HG02763 (cell line): ENCODE results near the gene EVI2A.

ENCODE experiments used
- ATAC-seq: cut with Tn5 transposase; IDR thresholded peaks from one replicate; pipeline ENCODE4 v1.9.1; 2021; ENCODE audit warnings: mild to moderate bottlenecking, moderate library complexity; ENCODE audit not compliant: unreplicated experiment

EVI2A gene

DNA sequence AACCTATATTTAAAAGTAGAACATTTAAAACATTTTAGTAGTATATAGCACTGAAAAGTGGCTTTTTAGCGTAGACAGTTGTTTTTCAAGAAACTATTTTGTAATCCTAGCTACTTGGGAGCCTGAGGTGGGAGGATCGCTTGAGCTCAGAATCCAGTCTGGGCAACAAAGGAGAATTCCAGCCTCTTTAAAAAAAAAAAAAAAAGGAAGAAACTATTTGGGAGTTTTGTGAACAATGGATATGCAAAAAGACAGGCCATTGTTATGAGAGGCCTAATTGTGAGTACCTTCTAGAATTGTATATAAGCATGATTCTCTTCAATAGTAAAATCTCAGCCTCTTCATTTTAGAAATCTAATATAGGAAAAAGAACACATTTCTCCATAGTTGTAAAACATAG is 42.0 kb downstream of the EVI2A start:
- ATAC-seq, result no peak

DNA sequence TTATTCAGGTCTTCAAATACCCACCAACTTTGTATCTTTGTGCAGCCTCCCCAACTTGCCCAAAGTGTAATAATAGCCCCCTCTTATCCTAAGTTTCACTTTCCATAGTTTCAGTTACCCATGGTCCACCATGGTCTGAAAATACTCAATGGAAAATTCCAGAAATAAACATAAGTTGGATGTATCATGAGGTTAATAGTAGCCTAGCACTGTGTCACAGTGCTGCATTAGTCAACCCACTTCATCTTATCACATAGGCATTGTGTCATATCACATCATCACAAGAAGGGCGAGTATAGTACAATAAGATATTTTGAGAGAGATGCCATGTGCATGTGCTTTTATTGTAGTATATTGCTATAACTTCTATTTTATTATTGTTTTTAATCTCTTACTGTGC is 46.3 kb downstream of the EVI2A start:
- ATAC-seq, result no peak

DNA sequence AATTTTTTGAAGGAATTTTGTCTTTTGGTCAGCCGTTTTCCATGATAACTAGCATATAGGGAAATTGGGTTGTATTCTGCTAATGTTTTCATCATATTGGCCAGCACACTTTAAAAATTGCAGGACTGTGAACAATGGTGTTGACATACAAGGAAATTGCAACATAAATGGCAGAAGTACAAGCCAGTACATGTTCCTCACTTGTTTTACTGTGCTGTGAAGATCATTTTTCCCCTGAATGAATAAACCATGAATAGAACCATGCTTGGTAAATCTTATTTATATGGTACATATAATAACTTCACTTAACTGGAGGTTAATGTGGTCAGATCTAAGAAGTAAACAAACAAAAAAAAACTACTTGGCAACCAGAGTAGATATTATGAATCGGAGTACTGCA is 47.2 kb downstream of the EVI2A start:
- no peak for ATAC-seq

DNA sequence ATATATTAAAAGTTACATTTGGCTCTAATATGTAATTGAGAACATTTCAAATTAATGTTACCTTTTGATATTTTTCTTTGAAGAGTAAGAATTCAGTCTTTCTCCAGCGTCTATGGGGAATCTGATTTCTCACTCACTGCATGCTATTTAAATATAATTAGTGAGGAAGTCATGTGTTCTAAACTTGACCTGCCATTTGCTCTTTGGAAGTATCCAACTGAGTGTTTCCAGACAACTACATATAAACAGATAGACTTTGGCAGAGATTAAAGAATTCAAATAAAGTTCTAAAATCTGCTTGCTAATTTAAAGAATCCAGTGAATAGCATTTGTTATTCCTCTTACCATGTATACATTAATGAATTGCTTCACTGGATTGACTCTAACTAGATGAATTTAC is 47.9 kb downstream of the EVI2A start:
- no peak for ATAC-seq

DNA sequence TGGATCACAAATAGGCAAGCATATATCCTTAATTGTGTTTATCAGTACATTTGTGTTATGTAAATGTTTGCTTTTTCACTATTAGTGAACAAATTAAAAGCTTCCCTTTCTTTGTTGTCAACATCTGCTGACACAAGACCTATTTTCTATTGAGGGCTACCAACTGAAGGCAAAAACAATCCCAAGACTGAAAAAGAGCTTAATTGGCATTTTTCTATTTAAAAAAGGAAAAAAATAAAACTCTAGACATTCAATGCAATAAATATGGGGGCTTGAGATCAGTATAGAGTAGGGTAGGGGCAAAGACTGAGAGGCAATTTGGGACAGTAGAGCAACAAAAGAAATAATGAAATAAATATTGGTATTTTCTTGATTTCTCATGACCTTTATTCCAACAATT is 48.6 kb downstream of the EVI2A start:
- no peak for ATAC-seq

DNA sequence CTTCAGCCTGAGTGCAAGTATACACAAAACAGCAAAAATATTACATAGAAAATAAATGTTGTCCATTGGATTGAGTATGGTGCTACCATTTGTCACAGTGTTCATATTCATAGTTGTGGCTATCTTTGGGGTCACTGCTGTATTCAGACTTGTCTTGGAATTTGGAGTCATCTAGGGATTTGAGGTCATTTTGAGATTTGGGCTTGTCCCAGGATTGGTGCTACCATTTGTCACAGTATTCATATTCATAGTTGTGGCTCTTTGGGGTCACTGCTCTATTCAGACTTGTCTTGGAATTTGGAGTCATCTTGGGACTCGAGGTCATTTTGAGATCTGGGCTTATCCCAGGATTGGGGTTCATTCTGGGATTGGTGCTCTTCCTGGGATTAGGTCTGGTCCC is 49.2 kb downstream of the EVI2A start:
- ATAC-seq, result no peak

DNA sequence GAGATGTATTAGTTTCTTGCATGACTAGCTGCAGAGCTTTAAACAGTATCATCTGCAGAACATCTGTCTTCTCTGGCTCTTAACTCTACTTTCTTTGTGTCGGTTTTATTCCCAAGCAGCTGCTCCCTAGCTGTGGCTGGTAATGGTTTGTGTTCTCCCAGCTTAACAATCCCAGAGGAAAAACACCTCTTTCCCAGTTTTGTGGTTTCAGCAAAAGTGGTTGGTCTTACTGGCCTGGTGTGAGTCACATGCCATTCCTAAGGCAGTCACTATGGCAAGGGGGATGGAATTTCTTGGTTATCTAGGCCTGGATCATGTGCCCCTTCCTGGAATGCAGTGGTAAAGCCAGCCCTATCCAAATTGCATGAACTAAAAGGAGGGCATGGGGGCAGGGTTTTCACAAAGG is 51.8 kb downstream of the EVI2A start:
- no peak for ATAC-seq

DNA sequence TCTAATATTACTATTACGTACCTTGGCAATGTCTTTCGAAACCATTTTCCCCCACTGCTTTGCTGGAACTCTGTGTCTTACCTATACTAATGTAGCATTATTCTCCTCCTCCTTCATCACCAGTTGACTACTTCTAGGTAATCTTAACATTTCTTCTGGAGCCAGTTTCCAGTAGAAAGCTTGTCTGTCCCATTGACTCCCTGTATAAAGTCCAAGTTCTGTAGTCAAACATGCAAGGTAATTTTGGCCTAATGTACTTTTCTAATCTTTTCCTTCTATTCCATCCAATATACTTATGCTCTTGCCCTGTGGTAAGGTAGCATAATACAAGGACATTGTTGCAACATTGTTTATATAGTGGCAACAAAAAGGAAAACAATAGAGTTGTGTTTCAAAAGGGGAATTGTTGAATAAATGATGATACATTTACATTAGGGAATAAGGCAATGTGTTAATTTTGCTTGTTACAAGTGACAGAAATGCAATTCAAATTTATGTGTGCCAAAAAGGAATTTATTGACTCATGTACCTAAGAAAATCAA is 52.3 kb downstream of the EVI2A start:
- ATAC-seq, result no peak
